Choroid plexus epithelial cell (primary cell): Measurements from ENCODE around the gene CPA3.

Source experiments
- DNase-seq: peaks from one replicate; pipeline ENCODE4 v3.0.0-alpha.2; 2010; ENCODE audit warnings: low read depth
- H3K4me3 ChIP-seq: 2 replicates; pipeline ENCODE4 v1.5.1; 2011; ENCODE audit warnings: low read depth, mild to moderate bottlenecking, control low read depth, low read length, moderate library complexity
- CTCF ChIP-seq: conservative IDR thresholded peaks from 2 replicates; pipeline ENCODE4 v1.5.1; 2011; ENCODE audit warnings: low read depth, mild to moderate bottlenecking, control low read depth, inconsistent platforms, low read length, moderate library complexity

The CPA3 gene

GRCh38 chr3:148911592-148911991, 46.5 kb downstream of the CPA3 start:
- no peak for DNase-seq
- TF ChIP-seq CTCF, result no peak
- H3K4me3 ChIP-seq, result no peak overlapping the region

GRCh38 chr3:148914936-148915690, 50.0 kb downstream of the CPA3 start:
- no peak overlapping the region for H3K4me3 ChIP-seq
- no peak for TF ChIP-seq CTCF
- DNase-seq, result peak; percentile 21

- TF ChIP-seq CTCF, result no peak
- no peak overlapping the region for H3K4me3 ChIP-seq
- no peak for DNase-seq
Observed at GRCh38 chr3:148916132-148916531, 51.0 kb downstream of the CPA3 start.

- no peak for TF ChIP-seq CTCF
- no peak for DNase-seq
- no peak overlapping the region for H3K4me3 ChIP-seq
Observed at GRCh38 chr3:148922467-148922866, 57.4 kb downstream of the CPA3 start.

GRCh38 chr3:148923592-148923991, 58.5 kb downstream of the CPA3 start:
- H3K4me3 ChIP-seq, result no peak overlapping the region
- no peak for TF ChIP-seq CTCF
- no peak for DNase-seq

GRCh38 chr3:148924562-148924961, 59.5 kb downstream of the CPA3 start:
- DNase-seq, result peak; percentile 68
- TF ChIP-seq CTCF, result no peak
- no peak overlapping the region for H3K4me3 ChIP-seq

GRCh38 chr3:148925845-148926244, 60.7 kb downstream of the CPA3 start:
- no peak for TF ChIP-seq CTCF
- H3K4me3 ChIP-seq, result no peak overlapping the region
- no peak for DNase-seq
